Measurements from ENCODE around the gene GEMIN4. TPM values are rescaled to one million over a fixed set of nuclear protein-coding genes. Genes with fewer than 3 reads are reported as not detected.

The GEMIN4 gene
- total and polyA plus RNA-seq, 2 of the 8 experiments (the other 6 are each of a cell fraction or from before 2014, with no cell fraction given) = 32.1 to 51.9 TPM

GRCh38 chr17:795276-795675 is 43.2 kb upstream of the GEMIN4 start:
- WGBS, 2 experiments (ENCODE audit: extremely low coverage in 1 of 2, insufficient coverage in 1 of 2, insufficient read length in 1 of 2, insufficient replicate concordance in 2 of 2, low coverage in 1 of 2, low lambda C conversion rate in 2 of 2, missing lambda C conversion rate in 1 of 2) = 88% methylated on average over 14 of the region's 14 CpGs; no CpG with 5 or more reads in 1 of the 2 experiments
- H3K36me3 ChIP-seq (ENCODE audit: control insufficient read depth in 2 of 4, insufficient read depth in 4 of 4, low read length in 3 of 4) = peaks cover 0 to 4% (median 3%) of the 10 kb centered on the region in 4 experiments; a peak in 4 of 8 replicates
- TF ChIP-seq NRF1 (IDR thresholded peaks at IDR 0.05; ENCODE audit: low read depth, low read length) (no peak), POU5F1 (IDR thresholded peaks at IDR 0.05; ENCODE audit: low read depth, low read length) (no peak), MAX (IDR thresholded peaks at IDR 0.05) (no peak), CBX5 (IDR thresholded peaks at IDR 0.05; ENCODE audit: low read depth, low read length) (no peak), ASH2L (IDR thresholded peaks at IDR 0.05; ENCODE audit: low read length) (no peak), ATF3 (IDR thresholded peaks at IDR 0.05; ENCODE audit: insufficient read depth, low read depth, low read length) (no peak), TBP (IDR thresholded peaks at IDR 0.05; ENCODE audit: low read depth, low read length) (no peak), FOSL1 (IDR thresholded peaks at IDR 0.05; ENCODE audit: insufficient read depth, low read depth, low read length) (no peak), SIRT6 (IDR thresholded peaks at IDR 0.05; ENCODE audit: low read length) (no peak), RXRA (IDR thresholded peaks at IDR 0.05; ENCODE audit: insufficient read depth, low read depth, low read length) (no peak), GTF2F1 (IDR thresholded peaks at IDR 0.05; ENCODE audit: borderline replicate concordance, low read depth, low read length) (no peak), CHD1 (IDR thresholded peaks at IDR 0.05; ENCODE audit: low read depth, low read length) (no peak), SIX5 (IDR thresholded peaks at IDR 0.05; ENCODE audit: low read depth, low read length) (no peak), EZH2 (IDR thresholded peaks at IDR 0.05; ENCODE audit: low read depth, low read length, severe bottlenecking) (no peak)

More at GRCh38 chr17:795276-795675, 43.2 kb upstream of the GEMIN4 start:
- Histone ChIP-seq H3K4me3 (ENCODE audit: extremely low read depth in 1 of 4, insufficient read depth in 2 of 4, low read depth in 3 of 4, low read length in 4 of 4) (no peak overlapping the region), H2BK5ac (ENCODE audit: low read depth, low read length) (no peak overlapping the region), H3K23ac (ENCODE audit: insufficient read length) (no peak overlapping the region), H2BK20ac (ENCODE audit: low read length) (no peak overlapping the region), H2BK12ac (ENCODE audit: low read depth, low read length) (no peak overlapping the region), H4K8ac (ENCODE audit: extremely low read depth, insufficient read depth, low read length) (no peak overlapping the region), H3K79me2 (ENCODE audit: control insufficient read depth in 1 of 2, insufficient read depth in 2 of 2, low read length in 2 of 2) (no peaks in the 10 kb centered on the region), H3K4ac (replicated peaks; ENCODE audit: insufficient read length, low read depth, low read length) (no peak overlapping the region), H3K56ac (replicated peaks; ENCODE audit: insufficient read length, low read depth, low read length) (no peak overlapping the region), H4K5ac (ENCODE audit: insufficient read length, low read depth, low read length) (no peak overlapping the region), H3K23me2 (ENCODE audit: low read depth, low read length) (no peaks in the 10 kb centered on the region), H3K9me3 (ENCODE audit: insufficient read depth in 2 of 2, low read depth in 1 of 2, low read length in 1 of 2) (no peaks in the 10 kb centered on the region), H2AFZ (ENCODE audit: low read length) (no peak overlapping the region), H2BK120ac (replicated peaks; ENCODE audit: low read depth, low read length) (no peak overlapping the region), H4K91ac (replicated peaks; ENCODE audit: insufficient read length, low read length) (no peak overlapping the region), H3K18ac (ENCODE audit: extremely low read depth, low read length) (no peak overlapping the region; the same call in 1 of the 2 replicates), H3K27ac (ENCODE audit: low read depth, low read length) (0 out of 2 replicates have a peak overlapping the region, but pooled peaks have one; percentile 0), H3K79me1 (ENCODE audit: low read depth, low read length) (no peaks in the 10 kb centered on the region; the same call in 1 of the 2 replicates), H4K20me1 (replicated peaks in 1 of 2; ENCODE audit: control insufficient read depth in 1 of 2, insufficient read depth in 2 of 2, low read length in 2 of 2) (peaks cover 3 to 5% of the 10 kb centered on the region in 2 experiments), H3K4me2 (ENCODE audit: insufficient read depth in 1 of 2, low read depth in 2 of 2, low read length in 2 of 2) (no peak overlapping the region), H2AK5ac (ENCODE audit: low read depth, low read length) (no peak overlapping the region), H2BK15ac (ENCODE audit: low read length) (no peak overlapping the region), H3K9ac (replicated peaks in 1 of 4; ENCODE audit: extremely low read depth in 1 of 4, low read depth in 3 of 4, low read length in 3 of 4) (no peak overlapping the region; a peak in 1 of 7 replicates), H3K14ac (ENCODE audit: insufficient read length) (no peak overlapping the region), H3K27me3 (replicated peaks in 1 of 4; ENCODE audit: control insufficient read depth in 3 of 4, extremely low read depth in 1 of 4, insufficient read depth in 3 of 4, low read length in 3 of 4) (no peaks in the 10 kb centered on the region), H3K4me1 (replicated peaks in 1 of 4; ENCODE audit: control insufficient read depth in 3 of 4, insufficient read depth in 4 of 4, low read length in 3 of 4) (peaks cover 0 to 9% (median under 1%) of the 10 kb centered on the region in 4 experiments; a peak in 5 of 7 replicates)
- DNase-seq (ENCODE audit: low read depth in 1 of 2, low spot score in 2 of 2) (no peak), FAIRE-seq (no peak)
- ChIA-PET CTCF (ENCODE audit: partially characterized antibody) (interaction anchor here (0.6 to 17.5 kb wide), 35 partner anchors 9 to 369 kb away, joined by 3 to 258 read pairs (median 4); partner anchors contain the start of genes GLOD4, MRM3, NXN and TIMM22), POLR2A (ENCODE audit: partially characterized antibody) (interaction anchor here (0.7 to 3.1 kb wide), 8 partner anchors 9 to 201 kb away, joined by 3 to 9 read pairs (median 6); partner anchors contain the start of genes NXN and TIMM22)
